ENCODE data around the gene KCNN4. TPM values are rescaled to one million over a fixed set of nuclear protein-coding genes. Genes with fewer than 3 reads are reported as not detected.

The KCNN4 gene
- total RNA-seq, 1 donor from 2014 or later, result 154 TPM

DNA sequence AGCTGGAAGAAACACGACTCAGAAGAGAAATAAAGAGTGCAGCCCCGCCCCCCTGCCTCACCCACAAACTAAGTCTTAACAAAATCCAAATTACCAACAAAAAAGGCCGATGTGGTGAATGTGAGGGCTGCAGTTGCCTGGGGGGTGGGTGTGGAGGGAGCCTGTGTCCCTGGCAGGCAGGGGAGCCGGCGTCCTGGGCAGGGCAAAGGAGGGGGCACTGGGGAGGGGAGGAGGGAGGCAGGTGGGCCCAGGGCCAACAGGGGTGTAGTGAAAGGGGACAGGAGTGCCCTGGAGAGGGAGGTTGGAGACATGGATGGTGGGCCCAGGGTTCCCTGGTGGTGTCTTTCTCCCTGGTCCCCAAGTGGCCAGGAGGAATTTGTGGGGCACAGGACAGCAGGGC, 60.9 kb downstream of the KCNN4 start:
- Mint-ChIP-seq H3K27ac (no peak overlapping the region), H3K27me3 (no peaks in the 10 kb centered on the region), H3K36me3 (ENCODE audit: low read depth) (no peaks in the 10 kb centered on the region), H3K4me1 (peaks cover 10% of the 10 kb centered on the region), H3K4me3 (no peak overlapping the region), H3K9me3 (no peaks in the 10 kb centered on the region)
- intact Hi-C loops (cut with micrococcal nuclease), result loop anchor here (10.0 kb wide), 1 partner anchor 55 kb away; no protein-coding TSS in a partner anchor
- TF ChIP-seq, protein P1, sequence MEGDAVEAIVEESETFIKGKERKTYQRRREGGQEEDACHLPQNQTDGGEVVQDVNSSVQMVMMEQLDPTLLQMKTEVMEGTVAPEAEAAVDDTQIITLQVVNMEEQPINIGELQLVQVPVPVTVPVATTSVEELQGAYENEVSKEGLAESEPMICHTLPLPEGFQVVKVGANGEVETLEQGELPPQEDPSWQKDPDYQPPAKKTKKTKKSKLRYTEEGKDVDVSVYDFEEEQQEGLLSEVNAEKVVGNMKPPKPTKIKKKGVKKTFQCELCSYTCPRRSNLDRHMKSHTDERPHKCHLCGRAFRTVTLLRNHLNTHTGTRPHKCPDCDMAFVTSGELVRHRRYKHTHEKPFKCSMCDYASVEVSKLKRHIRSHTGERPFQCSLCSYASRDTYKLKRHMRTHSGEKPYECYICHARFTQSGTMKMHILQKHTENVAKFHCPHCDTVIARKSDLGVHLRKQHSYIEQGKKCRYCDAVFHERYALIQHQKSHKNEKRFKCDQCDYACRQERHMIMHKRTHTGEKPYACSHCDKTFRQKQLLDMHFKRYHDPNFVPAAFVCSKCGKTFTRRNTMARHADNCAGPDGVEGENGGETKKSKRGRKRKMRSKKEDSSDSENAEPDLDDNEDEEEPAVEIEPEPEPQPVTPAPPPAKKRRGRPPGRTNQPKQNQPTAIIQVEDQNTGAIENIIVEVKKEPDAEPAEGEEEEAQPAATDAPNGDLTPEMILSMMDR (IDR thresholded peaks at IDR 0.05), result no peak
- POLR2A ChIA-PET, result no interaction called here
- CTCF ChIA-PET, result no interaction called here
- DNase-seq (no peak), ATAC-seq (ENCODE audit: low read depth) (no peak)

DNA sequence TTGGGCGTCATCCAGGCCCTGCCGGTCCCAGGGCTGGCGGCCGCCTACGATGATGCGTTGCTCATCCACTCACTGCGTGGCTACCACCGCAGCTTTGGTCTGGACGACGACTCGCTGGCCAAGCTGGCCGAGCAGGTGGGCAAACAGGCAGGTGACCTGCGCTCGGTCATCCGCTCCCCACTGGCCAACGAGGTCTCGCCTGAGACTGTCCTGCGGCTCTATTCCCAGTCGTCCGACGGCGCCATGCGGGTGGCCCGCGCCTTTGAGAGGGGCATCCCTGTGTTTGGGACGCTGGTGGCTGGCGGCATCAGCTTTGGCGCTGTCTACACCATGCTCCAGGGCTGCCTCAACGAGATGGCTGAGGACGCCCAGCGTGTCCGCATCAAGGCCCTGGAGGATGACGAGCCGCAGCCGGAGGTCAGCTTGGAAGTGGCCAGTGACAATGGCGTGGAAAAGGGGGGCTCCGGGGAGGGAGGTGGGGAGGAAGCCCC, 61.4 kb downstream of the KCNN4 start:
- Mint-ChIP-seq H3K4me1 (peaks cover 7% of the 10 kb centered on the region), H3K4me3 (no peak overlapping the region), H3K27ac (no peak overlapping the region), H3K9me3 (no peaks in the 10 kb centered on the region), H3K36me3 (ENCODE audit: low read depth) (no peaks in the 10 kb centered on the region), H3K27me3 (peaks cover 2% of the 10 kb centered on the region)
- ChIA-PET POLR2A (no interaction called here), CTCF (no interaction called here)
- intact Hi-C loops (cut with micrococcal nuclease), result no loop called here
- TF ChIP-seq, protein P1 (IDR thresholded peaks at IDR 0.05), result no peak
- ATAC-seq (ENCODE audit: low read depth), result no peak
- no peak for DNase-seq

DNA sequence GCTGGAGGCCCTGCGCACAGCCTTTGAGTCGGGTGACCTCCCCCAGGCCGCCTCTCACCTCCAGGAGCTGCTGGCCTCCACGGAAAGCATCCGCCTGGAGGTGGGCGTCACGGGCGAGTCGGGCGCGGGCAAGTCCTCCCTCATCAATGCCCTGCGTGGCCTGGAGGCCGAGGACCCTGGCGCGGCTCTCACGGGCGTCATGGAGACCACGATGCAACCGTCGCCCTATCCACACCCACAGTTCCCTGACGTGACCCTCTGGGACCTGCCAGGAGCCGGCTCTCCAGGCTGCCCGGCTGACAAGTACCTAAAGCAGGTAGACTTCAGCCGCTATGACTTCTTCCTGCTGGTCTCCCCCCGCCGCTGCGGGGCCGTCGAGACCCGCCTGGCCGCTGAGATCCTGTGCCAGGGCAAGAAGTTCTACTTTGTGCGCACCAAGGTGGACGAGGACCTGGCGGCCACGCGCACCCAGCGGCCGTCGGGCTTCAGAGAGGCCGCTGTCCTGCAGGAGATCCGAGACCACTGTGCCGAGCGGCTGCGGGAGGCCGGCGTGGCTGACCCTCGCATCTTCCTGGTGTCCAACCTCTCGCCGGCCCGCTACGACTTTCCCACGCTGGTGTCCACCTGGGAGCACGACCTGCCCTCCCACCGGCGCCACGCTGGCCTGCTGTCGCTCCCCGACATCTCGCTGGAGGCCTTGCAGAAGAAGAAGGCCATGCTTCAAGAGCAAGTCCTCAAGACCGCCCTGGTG, 62.0 kb downstream of the KCNN4 start:
- ATAC-seq (ENCODE audit: low read depth) (no peak), DNase-seq (no peak)
- Mint-ChIP-seq H3K4me1 (peaks cover 2% of the 10 kb centered on the region), H3K9me3 (no peaks in the 10 kb centered on the region), H3K27me3 (peaks cover 2% of the 10 kb centered on the region), H3K36me3 (ENCODE audit: low read depth) (no peaks in the 10 kb centered on the region), H3K27ac (no peak overlapping the region), H3K4me3 (no peak overlapping the region)
- ChIA-PET CTCF (no interaction called here), POLR2A (no interaction called here)
- TF ChIP-seq, protein P1 (IDR thresholded peaks at IDR 0.05), result no peak
- intact Hi-C loops (cut with micrococcal nuclease), result no loop called here

Other genes with a start within 250 kb of the KCNN4 start
- 1.9 and 3.4 TPM in 2 replicates for gene ZNF575, start 247.8 kb downstream of the KCNN4 start, total RNA-seq
- 31.9 and 34.5 TPM in 2 replicates for gene XRCC1, start 205.4 kb downstream of the KCNN4 start, total RNA-seq
- 1.9 and 2.1 TPM in 2 replicates for gene PINLYP, start 205.2 kb downstream of the KCNN4 start, total RNA-seq
- gene IRGQ, start 184.8 kb downstream of the KCNN4 start, total RNA-seq, result 13.1 and 14.1 TPM in 2 replicates
- gene ZNF576, start 184.4 kb downstream of the KCNN4 start, total RNA-seq, result 14.5 and 17.3 TPM in 2 replicates
- gene SRRM5, start 168.9 kb downstream of the KCNN4 start, total RNA-seq, result 0.29 and 0.42 TPM in 2 replicates
- gene ZNF428, start 161.3 kb downstream of the KCNN4 start, total RNA-seq, result 26.2 and 29.1 TPM in 2 replicates
- 0.95 TPM in 1 of 2 replicates, not detected in the other for gene CADM4, start 141.1 kb downstream of the KCNN4 start, total RNA-seq
- gene PLAUR, start 110.8 kb downstream of the KCNN4 start, total RNA-seq, result 0.66 and 0.71 TPM in 2 replicates
- not detected in 2 replicates for gene IRGC, start 64.9 kb downstream of the KCNN4 start, total RNA-seq
- 91.2 and 105 TPM in 2 replicates for gene SMG9, start 26.0 kb downstream of the KCNN4 start, total RNA-seq
- gene LYPD5, start 21.5 kb upstream of the KCNN4 start, total RNA-seq, result 0.44 TPM in 1 of 2 replicates, not detected in the other
- 10.4 and 13.0 TPM in 2 replicates for gene ZNF283, start 46.3 kb upstream of the KCNN4 start, total RNA-seq
- 1.7 and 1.9 TPM in 2 replicates for gene ZNF404, start 103.0 kb upstream of the KCNN4 start, total RNA-seq
- gene ZNF45, start 154.3 kb upstream of the KCNN4 start, total RNA-seq, result 17.2 and 19.1 TPM in 2 replicates
- 2.6 TPM in 2 replicates for gene ZNF221, start 170.3 kb upstream of the KCNN4 start, total RNA-seq
- 7.0 and 9.4 TPM in 2 replicates for gene ZNF155, start 203.2 kb upstream of the KCNN4 start, total RNA-seq
- 12.1 and 15.0 TPM in 2 replicates for gene ZNF230, start 222.0 kb upstream of the KCNN4 start, total RNA-seq
- gene ZNF222, start 244.4 kb upstream of the KCNN4 start, total RNA-seq, result 6.0 and 6.7 TPM in 2 replicates